Endothelial cell of umbilical vein (primary cell): Measurements from ENCODE around the gene PTDSS2.

Source experiments
- CTCF ChIP-seq, 2 donors: IDR thresholded peaks; 1 replicate in 1 of 2; 2 replicates in 1 of 2; pipeline ENCODE4 v1.5.1; 2011; ENCODE audit warnings: low read length in 2 of 2, mild to moderate bottlenecking in 2 of 2, moderate library complexity in 2 of 2, control low read depth in 1 of 2, inconsistent platforms in 1 of 2, low read depth in 1 of 2; ENCODE audit not compliant: insufficient read depth in 1 of 2; ENCODE audit errors: extremely low read depth in 1 of 2
- EZH2 ChIP-seq: IDR thresholded peaks from 2 replicates; pipeline ENCODE4 v1.6.1; 2012; ENCODE audit warnings: borderline replicate concordance, low read depth, mild to moderate bottlenecking, moderate library complexity, low read length, inconsistent platforms; ENCODE audit not compliant: severe bottlenecking
- FOS ChIP-seq: IDR thresholded peaks from 2 replicates; pipeline ENCODE4 v1.6.1; 2011; ENCODE audit warnings: mild to moderate bottlenecking, low read length, moderate library complexity, borderline replicate concordance; ENCODE audit not compliant: insufficient read depth
- GATA2 ChIP-seq: IDR thresholded peaks from 2 replicates; pipeline ENCODE4 v1.7.0; 2011; ENCODE audit warnings: low read depth, mild to moderate bottlenecking, moderate library complexity, mixed read lengths, low read length; ENCODE audit not compliant: insufficient read length, insufficient read depth
- POLR2A ChIP-seq: IDR thresholded peaks from 2 replicates; pipeline ENCODE4 v1.6.1; 2012; ENCODE audit warnings: low read depth, mild to moderate bottlenecking, control low read depth, low read length
- POLR2AphosphoS5 ChIP-seq: IDR thresholded peaks from 2 replicates; pipeline ENCODE4 v1.6.1; 2012; ENCODE audit warnings: low read depth, mild to moderate bottlenecking, control low read depth, low read length, moderate library complexity; ENCODE audit not compliant: insufficient read depth

- no peak for TF ChIP-seq FOS
- TF ChIP-seq CTCF (IDR thresholded peaks at IDR 0.05; ENCODE audit: extremely low read depth in 1 of 2, insufficient read depth in 1 of 2, low read depth in 1 of 2, low read length in 2 of 2), result no peak
- TF ChIP-seq GATA2, result no peak
- TF ChIP-seq POLR2A, result no peak
- TF ChIP-seq EZH2, result no peak
- TF ChIP-seq POLR2AphosphoS5, result no peak
Observed at GRCh38 chr11:434496-434895, 15.6 kb upstream of the PTDSS2 start.
